GM12801 (cell line): ENCODE data around the gene RASGRP2.

Source experiments
- TF ChIP-seq, protein P1 (sequence below): IDR thresholded peaks from one replicate; pipeline ENCODE4 v1.5.1; 2011; ENCODE audit warnings: control low read depth; ENCODE audit not compliant: insufficient read length; ENCODE audit errors: extremely low read depth

Gene RASGRP2

DNA sequence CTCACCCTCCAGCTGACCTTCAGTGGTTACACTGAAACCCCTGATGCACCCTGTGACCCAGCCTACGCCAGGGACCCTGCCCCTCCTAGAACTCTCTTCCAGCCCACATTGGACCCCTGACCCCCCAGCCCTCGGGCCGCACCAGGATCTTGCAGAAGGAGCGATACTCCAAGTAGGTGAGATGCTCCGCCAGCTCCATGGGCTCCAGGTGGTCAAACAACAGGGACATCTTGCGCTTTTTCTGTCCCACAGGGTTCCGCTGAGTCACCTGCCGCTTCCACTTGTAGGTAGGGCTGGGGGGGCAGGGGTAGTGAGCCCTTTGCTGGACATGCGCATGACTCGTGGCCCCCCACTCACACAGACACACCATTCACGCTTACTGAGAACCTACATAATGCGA, 4.1 kb downstream of the RASGRP2 start:
- TF ChIP-seq, protein P1, sequence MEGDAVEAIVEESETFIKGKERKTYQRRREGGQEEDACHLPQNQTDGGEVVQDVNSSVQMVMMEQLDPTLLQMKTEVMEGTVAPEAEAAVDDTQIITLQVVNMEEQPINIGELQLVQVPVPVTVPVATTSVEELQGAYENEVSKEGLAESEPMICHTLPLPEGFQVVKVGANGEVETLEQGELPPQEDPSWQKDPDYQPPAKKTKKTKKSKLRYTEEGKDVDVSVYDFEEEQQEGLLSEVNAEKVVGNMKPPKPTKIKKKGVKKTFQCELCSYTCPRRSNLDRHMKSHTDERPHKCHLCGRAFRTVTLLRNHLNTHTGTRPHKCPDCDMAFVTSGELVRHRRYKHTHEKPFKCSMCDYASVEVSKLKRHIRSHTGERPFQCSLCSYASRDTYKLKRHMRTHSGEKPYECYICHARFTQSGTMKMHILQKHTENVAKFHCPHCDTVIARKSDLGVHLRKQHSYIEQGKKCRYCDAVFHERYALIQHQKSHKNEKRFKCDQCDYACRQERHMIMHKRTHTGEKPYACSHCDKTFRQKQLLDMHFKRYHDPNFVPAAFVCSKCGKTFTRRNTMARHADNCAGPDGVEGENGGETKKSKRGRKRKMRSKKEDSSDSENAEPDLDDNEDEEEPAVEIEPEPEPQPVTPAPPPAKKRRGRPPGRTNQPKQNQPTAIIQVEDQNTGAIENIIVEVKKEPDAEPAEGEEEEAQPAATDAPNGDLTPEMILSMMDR = no peak

DNA sequence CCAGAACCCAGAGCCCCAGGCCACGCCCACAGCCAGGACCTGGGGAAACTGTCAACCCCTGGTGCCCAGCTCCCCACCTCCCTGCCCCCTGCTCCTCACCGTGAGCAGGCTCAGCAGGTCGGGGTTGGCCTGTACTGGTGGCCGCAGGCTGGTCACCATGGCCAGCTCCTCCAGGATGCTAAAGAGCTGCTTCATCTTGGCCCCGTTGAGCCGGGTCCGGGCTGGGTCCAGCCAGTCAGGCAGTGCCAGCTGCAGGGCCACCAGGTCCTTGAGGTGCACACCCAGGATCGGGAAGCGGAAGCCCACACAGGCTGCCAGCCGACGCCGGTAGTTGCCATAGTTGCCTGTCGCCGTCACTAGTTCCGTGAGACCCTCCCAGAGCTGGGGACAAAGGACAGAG, 7.3 kb downstream of the RASGRP2 start:
- TF ChIP-seq, protein P1 = no peak

DNA sequence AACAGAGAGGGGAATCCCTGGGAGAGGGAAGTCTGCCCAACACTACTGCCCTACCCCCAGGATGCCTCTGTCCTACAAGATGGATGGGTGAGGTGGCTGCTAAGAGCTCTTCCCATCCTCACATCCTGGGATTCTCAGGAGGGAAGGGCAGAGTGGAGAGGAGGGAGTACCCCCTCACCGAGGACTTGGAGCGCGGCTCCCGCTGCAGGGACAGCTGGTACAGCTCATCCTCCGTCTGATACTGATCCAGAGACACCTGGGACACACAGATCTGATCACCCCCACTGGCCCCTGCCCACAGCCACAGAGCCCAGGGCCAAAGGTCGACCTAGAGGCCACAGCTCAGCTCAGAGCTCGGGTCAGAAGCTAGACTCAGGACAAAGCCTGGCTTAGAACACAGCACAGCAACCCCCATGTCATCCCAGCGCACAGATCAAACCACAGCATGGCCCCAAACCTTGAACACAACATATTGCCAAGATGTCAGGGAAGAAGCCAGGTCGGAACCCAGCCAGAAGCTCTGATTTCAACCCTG, 8.2 kb downstream of the RASGRP2 start:
- TF ChIP-seq, protein P1 = no peak

DNA sequence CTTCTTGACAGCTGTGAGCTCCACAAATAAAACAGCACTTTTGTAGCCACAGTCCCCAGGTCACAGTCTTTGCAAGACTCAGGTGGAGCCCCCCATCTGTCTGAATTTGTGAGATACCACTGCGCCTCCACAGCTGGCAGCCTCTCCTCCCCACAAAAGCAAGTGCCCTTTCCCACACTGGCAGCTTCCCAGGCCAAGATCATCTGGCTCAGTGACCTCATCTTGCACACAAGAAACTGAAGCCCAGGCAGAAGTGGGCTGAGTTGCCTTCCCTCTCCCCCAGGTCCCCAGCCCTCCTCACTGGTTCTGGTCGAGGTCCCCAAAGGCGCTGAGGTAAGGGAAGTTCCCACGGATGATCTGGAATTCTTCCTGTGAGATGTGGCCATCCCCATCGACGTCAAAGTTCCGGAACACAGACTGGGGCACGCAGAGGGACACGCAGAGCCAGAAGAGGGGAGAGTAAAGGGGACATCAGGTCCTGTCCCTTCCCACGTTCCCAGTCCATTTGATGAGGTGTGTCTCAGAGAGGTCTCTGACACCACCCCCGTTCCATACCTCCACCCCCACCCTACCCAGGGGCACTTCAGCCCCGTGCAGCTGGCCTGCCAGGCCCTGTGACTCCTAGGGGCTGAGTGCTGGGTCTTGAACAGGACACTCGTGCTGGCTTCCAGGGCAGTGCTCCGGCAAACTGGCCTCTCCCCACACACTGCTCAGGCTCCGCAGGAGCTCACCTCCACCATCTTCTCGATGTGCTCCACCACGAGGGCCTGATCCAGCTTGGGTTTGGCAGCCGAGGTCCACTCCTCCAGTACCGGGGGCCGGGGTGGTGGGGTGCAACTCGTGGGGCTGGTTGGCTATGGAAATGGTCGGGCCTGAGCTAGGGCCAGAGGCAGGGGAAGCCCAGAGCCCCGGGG, 8.9 kb downstream of the RASGRP2 start:
- TF ChIP-seq, protein P1 = no peak

DNA sequence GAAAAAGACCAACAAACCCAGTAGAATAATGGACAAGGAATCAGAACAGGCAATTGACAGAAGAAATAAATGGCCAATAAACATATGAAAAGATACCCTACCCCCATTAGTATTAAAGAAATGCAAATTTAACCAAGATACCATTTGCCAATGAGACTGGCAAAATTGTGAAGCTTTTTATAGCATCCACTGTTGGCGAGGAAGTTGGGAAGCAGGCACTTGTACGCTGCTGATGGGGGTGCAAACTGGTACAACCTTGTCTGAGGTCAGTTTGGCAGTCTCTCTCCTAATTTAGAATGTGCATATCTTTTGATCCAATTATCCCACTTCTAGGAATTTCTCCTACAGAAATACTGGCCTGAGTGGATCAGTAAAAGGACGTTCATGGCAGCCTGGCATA, 12.3 kb downstream of the RASGRP2 start:
- TF ChIP-seq, protein P1 = no peak

DNA sequence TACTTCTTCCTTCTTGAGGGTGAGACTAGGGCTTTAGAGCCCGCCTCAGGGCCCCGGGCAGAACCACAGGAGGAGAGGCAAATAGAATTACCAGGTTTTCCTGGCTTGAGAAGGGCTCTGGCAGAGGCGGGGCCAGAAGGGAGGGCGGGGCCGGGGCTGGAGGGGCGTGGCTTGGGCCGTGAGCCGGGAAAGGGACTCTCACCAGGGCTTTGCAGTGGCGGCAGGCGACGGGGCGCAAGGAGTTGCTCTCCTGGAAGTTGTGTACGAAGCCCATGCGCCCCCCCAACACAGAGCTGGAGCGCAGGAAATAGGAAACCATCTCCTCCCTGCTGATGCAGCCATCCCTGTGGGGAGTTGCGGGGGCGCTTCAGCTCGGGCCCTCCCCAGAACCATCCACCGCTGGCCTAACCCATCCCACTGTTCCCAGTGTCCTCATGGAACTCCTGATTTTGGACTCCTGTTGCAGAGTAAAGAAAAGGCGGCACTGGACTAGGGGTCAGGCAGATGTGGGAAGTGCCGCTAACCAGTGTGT, 14.0 kb downstream of the RASGRP2 start:
- TF ChIP-seq, protein P1 = no peak

DNA sequence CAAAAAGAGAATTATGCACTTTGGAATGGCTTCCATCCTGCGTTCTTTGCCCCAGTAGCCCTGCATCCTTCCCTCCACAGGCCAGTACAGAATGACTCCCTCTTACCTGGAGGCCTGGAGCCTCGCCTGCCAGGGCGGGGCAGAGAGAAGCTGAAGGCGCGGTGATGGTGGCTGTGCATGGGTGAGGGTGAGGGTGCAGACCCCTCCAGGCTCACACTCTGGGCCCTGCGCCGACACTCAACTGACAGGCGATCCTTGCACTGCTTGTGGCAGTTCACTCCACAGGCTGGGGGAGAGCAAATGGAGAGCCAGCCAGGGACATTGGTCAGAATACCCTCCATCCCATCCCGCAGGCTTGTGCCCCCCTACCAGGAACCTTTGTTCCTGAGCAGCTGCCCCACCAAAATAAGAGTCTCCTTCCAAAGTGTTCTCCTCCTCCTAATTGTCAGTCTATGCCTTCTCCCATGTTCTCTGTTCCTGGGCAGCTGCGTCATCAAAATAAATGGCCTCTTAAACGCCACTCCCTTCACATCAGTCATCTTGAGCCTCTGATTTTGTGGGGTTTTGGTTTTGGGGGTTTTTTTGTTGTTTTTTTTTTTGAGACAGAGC, 15.1 kb downstream of the RASGRP2 start:
- TF ChIP-seq, protein P1 = no peak
